ENCODE results near the gene NOL7. TPM values are rescaled to one million over a fixed set of nuclear protein-coding genes. Genes with fewer than 3 reads are reported as not detected.

The NOL7 gene
- total RNA-seq (2014; rRNA removed; shearing (Covaris generic); ENCODE audit: low replicate concordance), result 222 and 307 TPM in 2 replicates

- Histone ChIP-seq H3K27me3 (no peaks in the 10 kb centered on the region), H3K36me3 (peaks cover 37% of the 10 kb centered on the region), H3K9me3 (no peaks in the 10 kb centered on the region), H3K4me3 (peak within 1 kb of the TSS; percentile 72)
- peak; percentile 99 for DNase-seq
These were observed at the start of gene NOL7 for GRCh38 chr6:13614926-13615791. TSS of gene NOL7 (plus strand) at chr6:13615335. CDS start at chr6:13615359, 24 bp downstream.

- no peak overlapping the region for H3K4me3 ChIP-seq
- no peak for DNase-seq
- H3K9me3 ChIP-seq, result no peaks in the 10 kb centered on the region
- H3K27me3 ChIP-seq, result peaks cover 15% of the 10 kb centered on the region; the same call in 1 of the 2 replicates
- H3K36me3 ChIP-seq, result no peaks in the 10 kb centered on the region
These were observed 49.2 kb upstream of the NOL7 start for GRCh38 chr6:13565921-13566320.

GRCh38 chr6:13566500-13566899 is 48.6 kb upstream of the NOL7 start:
- no peak for DNase-seq
- Histone ChIP-seq H3K9me3 (no peaks in the 10 kb centered on the region), H3K4me3 (no peak overlapping the region), H3K36me3 (no peaks in the 10 kb centered on the region), H3K27me3 (peaks cover 15% of the 10 kb centered on the region; the same call in 1 of the 2 replicates)

- Histone ChIP-seq H3K4me3 (no peak overlapping the region), H3K36me3 (peaks cover 6% of the 10 kb centered on the region; the same call in 1 of the 2 replicates), H3K9me3 (no peaks in the 10 kb centered on the region), H3K27me3 (peaks cover 15% of the 10 kb centered on the region; the same call in 1 of the 2 replicates)
- DNase-seq, result no peak
These were observed 46.2 kb upstream of the NOL7 start for GRCh38 chr6:13568970-13569369.

- Histone ChIP-seq H3K36me3 (peaks cover 6% of the 10 kb centered on the region; the same call in 1 of the 2 replicates), H3K9me3 (peaks cover 6% of the 10 kb centered on the region; the same call in 1 of the 2 replicates), H3K27me3 (peaks cover 6% of the 10 kb centered on the region; the same call in 1 of the 2 replicates), H3K4me3 (no peak overlapping the region)
- no peak for DNase-seq
These were observed 42.9 kb upstream of the NOL7 start for GRCh38 chr6:13572240-13572639.

GRCh38 chr6:13572951-13573654 is 42.0 kb upstream of the NOL7 start:
- peak overlapping the region; percentile 74 for H3K4me3 ChIP-seq
- no peak for DNase-seq

DNA sequence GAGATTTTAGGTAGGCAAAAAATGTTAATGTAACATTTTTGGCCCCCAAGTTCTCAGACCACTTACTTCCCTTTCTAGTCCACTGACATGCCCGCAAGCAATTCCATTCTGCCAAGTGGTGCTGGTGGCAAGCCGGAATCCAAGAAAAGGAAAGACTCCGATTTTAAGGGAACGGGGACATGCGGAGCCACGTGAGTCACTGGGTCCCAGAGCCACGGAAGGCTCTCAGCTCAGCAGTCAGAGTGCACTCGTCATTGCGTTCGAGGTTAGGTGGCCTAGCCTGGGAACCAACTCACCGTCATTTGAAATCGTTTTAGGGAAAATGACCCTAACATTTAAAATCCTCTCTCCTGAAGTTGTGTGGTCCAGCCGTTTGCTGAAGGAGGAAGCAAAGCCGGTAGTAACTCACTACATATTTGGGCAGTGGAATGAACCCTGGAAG is 41.4 kb upstream of the NOL7 start:
- H3K9me3 ChIP-seq, result peaks cover 9% of the 10 kb centered on the region; the same call in 1 of the 2 replicates
- peak overlapping the region; percentile 74 for H3K4me3 ChIP-seq
- peaks cover 6% of the 10 kb centered on the region; the same call in 1 of the 2 replicates for H3K36me3 ChIP-seq
- peak; percentile 59 for DNase-seq
- H3K27me3 ChIP-seq, result peaks cover 6% of the 10 kb centered on the region; the same call in 1 of the 2 replicates

More at GRCh38 chr6:13572951-13573654, 42.0 kb upstream of the NOL7 start:
- peaks cover 6% of the 10 kb centered on the region; the same call in 1 of the 2 replicates for H3K27me3 ChIP-seq
- peaks cover 6% of the 10 kb centered on the region; the same call in 1 of the 2 replicates for H3K36me3 ChIP-seq
- peaks cover 9% of the 10 kb centered on the region; the same call in 1 of the 2 replicates for H3K9me3 ChIP-seq

DNA sequence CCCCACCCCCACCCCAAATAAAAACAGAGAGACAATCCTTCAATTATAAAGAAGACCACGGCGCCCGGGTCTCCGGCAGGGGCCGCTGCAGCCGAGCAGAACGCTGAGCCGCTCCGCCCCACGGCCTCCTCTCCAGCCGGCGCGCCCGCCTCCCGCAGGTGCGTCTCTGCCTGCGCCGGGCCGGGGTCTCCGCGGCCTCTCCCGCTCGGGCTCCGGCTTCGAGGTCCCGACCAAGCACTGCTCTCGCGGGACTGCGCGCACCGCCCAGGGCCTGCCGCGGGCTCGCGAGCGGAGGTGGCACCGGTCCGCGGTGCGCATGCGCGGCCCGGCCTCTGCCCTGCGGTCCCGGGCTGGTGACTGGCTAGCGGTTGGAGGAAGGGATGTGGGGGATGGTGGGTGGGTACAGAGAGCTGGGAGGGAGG is 41.0 kb upstream of the NOL7 start:
- DNase-seq, result peak; percentile 98
- H3K9me3 ChIP-seq, result peaks cover 9% of the 10 kb centered on the region; the same call in 1 of the 2 replicates
- peaks cover 4% of the 10 kb centered on the region; the same call in 1 of the 2 replicates for H3K27me3 ChIP-seq
- peaks cover 6% of the 10 kb centered on the region; the same call in 1 of the 2 replicates for H3K36me3 ChIP-seq
- peak overlapping the region; percentile 74 for H3K4me3 ChIP-seq

DNA sequence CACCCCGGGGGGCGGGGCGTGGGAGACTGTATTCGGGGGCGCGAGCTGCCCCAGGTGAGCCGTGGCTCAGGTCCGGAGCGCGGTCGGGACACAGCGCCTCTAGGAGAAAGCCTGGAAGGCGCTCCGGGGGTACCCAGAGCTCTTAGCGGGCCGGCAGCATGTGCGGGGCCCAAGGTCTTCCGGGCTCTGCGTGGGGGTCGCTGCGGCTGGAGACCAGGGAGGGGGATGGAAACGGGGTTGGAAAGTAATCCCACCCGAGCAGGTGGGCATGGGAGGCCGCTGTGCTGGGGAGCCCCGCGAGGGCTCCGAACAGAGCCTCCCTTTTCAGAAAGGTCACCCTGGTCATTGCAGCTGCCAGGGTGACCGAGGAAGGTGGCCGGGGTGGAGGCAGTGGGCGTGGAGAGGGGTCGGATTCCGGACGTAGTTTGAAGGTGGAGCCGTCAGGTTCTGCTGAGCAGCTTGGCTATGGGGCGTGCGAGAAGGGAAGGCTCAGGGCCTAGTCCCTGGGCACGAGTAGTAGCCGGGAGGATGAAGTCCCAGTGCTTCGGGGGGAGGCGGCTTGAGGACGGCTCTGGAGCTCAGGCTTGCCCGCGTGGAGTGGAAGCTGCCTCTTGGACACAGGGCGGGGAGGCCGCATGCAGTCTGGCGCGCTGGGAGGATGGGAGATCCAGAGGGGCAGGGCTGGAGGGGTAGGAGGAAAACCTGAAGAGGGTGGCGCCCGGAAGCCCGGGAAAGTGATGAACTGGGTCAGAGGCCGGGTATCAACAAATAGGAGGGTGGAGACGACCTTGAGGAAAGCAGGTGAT is 40.4 kb upstream of the NOL7 start, which contains the start of gene SIRT5:
TSS of gene SIRT5 (plus strand) at position 31 of the 806 bp plus-strand sequence. CDS start 9,510 bp downstream, outside the sequence.
- Histone ChIP-seq H3K27me3 (no peaks in the 10 kb centered on the region; the same call in 1 of the 2 replicates), H3K9me3 (peaks cover 9% of the 10 kb centered on the region; the same call in 1 of the 2 replicates), H3K36me3 (peaks cover 6% of the 10 kb centered on the region), H3K4me3 (peak within 1 kb of the TSS; percentile 74)
- DNase-seq, result peak; percentile 93

- Histone ChIP-seq H3K9me3 (peaks cover 9% of the 10 kb centered on the region; the same call in 1 of the 2 replicates), H3K4me3 (peak overlapping the region; percentile 74), H3K36me3 (peaks cover 6% of the 10 kb centered on the region), H3K27me3 (no peaks in the 10 kb centered on the region)
- DNase-seq, result no peak
These were observed 39.8 kb upstream of the NOL7 start for GRCh38 chr6:13575377-13575775.

- Histone ChIP-seq H3K27me3 (no peaks in the 10 kb centered on the region), H3K36me3 (peaks cover 6% of the 10 kb centered on the region), H3K4me3 (no peak overlapping the region), H3K9me3 (peaks cover 9% of the 10 kb centered on the region; the same call in 1 of the 2 replicates)
- no peak for DNase-seq
These were observed 39.1 kb upstream of the NOL7 start for GRCh38 chr6:13576017-13576416.

DNA sequence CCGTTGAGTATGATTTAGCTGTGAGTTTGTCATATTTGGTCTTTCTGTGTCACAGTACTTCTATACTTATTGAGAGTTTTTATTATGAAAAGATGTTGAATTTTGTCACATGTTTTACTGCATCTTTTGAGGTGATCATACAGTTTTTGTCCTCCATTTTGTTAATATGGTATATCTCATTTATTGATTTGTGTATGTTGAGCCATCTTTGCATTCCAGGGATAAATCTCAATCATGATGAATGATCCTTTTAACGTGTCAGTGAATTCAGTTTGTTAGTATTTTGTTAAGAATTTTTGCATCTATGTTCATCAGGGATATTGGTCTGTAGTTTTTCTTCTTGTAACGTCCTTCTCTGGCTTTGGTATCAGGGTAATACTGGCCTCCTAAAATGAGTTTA is 37.2 kb upstream of the NOL7 start:
- H3K27me3 ChIP-seq, result no peaks in the 10 kb centered on the region
- H3K9me3 ChIP-seq, result peaks cover 9% of the 10 kb centered on the region; the same call in 1 of the 2 replicates
- no peak overlapping the region for H3K4me3 ChIP-seq
- no peak for DNase-seq
- peaks cover 1% of the 10 kb centered on the region for H3K36me3 ChIP-seq

GRCh38 chr6:13579911-13580310 is 35.2 kb upstream of the NOL7 start:
- Histone ChIP-seq H3K9me3 (peaks cover 9% of the 10 kb centered on the region; the same call in 1 of the 2 replicates), H3K27me3 (no peaks in the 10 kb centered on the region), H3K4me3 (no peak overlapping the region), H3K36me3 (peaks cover 9% of the 10 kb centered on the region)
- DNase-seq, result no peak

- peaks cover 6% of the 10 kb centered on the region; the same call in 1 of the 2 replicates for H3K9me3 ChIP-seq
- no peak overlapping the region for H3K4me3 ChIP-seq
- no peaks in the 10 kb centered on the region for H3K27me3 ChIP-seq
- peaks cover 9% of the 10 kb centered on the region for H3K36me3 ChIP-seq
- no peak for DNase-seq
These were observed 33.4 kb upstream of the NOL7 start for GRCh38 chr6:13581700-13582229.

All from MG63 (cell line).